AG20443 (cell line): ENCODE measurements around the gene NFIA.

Source experiments
- DNase-seq: peaks from one replicate; pipeline ENCODE4 v3.0.0; 2012; ENCODE audit warnings: low spot score, mixed read lengths

Gene NFIA

DNA sequence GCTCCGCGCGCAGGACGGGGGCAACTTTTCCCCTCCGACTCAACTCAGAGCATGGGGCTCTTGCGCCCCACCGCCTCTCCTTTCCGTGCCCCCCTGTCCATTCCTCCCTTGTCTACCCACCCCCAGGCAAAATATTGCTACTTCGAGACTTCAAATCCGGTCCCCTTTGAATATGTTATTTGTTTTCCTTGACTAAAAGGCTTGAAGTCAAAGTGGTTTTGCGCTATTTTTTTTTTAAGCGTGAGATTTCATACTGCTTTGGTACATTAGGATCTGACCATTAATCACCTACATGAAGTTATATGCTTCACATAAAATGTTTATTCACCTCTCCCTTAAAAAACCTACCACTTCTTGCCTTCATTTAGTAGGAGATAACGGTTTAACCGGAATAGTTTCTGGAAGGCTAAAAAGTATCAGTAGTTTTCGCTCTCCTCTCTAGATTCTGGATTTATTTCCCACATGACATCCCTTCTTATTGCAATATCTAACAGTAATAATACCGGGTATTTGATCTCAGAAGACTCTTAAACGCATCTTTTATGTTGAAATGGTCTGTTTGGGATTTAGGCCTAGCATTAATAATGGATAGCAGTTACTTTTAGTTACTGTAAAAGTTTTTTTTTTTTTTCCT is 1.6 kb downstream of the NFIA start:
- DNase-seq: no peak

DNA sequence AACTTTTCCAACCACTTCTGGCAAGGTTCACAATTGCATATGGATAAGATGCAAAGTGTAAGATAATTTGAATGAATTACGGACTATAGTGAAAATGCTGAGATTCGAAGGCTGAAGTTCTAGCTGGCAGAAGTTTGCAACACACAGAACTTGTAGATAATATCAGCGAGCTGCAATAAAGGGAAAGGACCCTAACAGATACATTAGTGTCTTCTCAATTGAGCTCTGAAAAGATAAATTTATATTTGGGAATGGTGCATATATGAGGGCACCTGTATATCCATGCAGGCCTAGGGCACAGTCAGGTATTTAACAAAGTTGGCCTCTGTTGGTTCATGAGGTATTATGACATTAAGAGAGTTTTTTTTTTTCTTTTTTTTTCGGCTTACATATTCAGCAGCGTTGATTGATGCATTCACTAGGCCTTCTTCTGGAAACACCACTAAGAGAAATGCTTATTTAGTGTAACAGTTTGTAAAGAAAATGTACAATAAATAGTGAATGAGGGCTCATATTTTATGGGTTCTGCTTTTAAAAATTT is 2.2 kb downstream of the NFIA start:
- DNase-seq: no peak

DNA sequence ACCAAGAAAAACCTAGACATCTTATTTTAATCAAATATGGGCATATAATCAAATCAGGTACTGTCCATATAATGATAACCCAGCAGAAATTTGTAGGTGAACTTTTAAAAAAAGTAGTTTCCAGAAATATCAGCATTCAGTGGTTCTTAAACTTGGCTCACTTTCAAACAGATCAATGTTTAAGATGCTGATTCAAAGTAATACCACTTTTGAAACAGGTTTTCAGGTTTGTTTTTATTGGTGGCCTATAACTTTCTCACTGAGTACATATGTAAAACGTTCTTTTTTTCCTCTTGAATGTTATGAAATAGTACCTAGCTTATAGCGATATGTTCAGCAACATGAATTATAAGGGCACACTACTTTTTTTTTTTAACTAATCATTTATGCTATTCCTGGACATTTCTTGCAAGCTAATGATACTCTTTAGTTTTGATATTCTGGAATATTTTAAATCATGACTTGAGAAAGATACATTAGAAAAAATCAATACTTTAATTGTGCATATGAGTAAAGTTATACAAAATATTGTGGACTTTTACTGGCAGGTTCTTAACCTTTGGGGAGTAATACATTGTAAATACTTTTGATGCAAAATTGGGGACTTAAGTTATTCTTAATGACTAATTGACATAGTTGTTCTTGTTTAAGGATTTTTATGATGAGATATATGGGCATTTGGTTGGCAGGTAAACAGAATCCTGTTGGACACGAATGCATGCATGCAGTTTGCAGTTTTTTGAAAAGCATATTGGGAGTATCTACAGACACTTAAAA is 3.0 kb downstream of the NFIA start:
- DNase-seq: no peak

DNA sequence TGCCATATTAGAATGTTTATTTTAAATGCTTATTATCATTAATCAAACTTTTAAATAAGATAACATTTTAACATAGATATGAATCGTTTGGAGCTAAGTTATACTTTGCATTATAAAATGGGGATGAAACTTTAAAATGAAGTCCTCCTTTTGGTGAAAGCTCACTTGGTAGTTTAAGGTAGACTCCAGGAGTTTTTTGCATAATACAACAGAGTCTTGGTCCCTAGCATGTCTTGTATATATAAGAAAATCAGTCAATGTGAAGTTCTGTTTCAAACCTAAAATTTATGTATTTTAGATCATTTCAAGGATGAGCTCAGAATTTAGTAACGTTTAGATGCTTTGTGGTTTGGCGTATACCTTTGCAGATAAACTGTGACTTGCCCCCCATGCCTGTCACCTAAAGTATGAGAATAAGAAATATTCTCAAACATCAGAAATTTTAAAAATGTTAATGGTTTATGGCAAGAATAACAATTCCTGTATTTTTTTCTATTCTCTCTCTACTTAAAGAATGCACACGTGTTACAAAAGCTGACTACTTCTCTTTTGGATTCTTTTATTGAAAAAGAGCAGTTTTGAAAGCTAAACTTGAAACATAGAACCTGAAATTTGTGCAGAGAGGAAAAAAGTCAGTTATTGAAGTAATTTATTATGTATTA is 3.8 kb downstream of the NFIA start:
- no peak for DNase-seq

DNA sequence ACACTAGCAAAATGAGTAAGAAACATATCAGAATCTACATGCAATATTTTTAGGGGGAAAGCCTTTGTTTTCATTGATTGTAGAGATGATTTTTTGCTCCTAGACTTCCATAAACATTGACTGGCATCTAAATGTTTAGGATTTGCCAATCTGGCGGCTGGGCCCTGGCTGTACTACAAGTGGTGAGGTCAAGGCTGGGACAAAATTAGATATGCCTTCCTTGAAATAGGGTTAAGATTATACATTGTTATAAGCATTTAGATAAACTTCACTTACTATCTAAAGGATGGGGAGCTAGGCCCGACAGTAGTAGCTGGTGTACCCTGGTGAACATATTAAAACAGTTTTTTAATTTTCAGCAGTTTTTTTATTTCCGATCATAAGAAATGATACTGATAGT is 5.2 kb downstream of the NFIA start:
- no peak for DNase-seq

DNA sequence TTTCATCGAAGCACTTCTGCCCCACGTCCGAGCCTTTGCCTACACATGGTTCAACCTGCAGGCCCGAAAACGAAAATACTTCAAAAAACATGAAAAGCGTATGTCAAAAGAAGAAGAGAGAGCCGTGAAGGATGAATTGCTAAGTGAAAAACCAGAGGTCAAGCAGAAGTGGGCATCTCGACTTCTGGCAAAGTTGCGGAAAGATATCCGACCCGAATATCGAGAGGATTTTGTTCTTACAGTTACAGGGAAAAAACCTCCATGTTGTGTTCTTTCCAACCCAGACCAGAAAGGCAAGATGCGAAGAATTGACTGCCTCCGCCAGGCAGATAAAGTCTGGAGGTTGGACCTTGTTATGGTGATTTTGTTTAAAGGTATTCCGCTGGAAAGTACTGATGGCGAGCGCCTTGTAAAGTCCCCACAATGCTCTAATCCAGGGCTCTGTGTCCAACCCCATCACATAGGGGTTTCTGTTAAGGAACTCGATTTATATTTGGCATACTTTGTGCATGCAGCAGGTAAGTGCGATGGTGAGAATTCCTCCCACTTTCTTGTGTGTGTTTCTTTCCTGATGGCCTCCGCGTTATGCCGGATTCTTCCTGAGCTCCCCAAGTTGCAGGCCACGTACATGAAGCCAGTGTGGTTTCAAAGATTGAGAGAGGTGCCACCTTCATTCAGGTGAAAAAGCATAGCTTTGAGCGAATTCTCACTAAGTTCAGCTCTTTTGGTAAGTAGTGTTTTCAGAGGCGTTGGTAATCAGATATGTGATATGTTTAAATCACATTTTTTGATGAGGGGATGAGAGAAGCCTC is 6.0 kb downstream of the NFIA start:
- no peak for DNase-seq

DNA sequence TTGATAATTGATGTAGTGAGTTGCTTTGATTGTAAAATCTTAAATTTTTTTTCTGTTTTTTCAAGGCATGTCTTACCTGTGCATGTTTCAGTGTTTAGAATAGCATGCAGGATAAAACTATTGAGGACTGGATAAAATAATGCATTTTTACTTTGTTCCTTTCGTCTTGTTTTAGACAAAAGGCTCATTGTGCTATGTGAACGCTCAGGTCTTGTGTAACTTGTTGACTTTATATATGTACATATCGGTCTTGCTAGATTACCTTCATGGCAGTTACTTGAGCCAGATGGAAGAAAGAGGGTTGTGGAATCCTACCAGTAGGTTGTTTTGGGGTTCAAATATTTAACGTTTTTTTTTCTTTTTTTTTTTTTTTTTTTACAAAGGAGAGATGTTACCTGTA is 7.0 kb downstream of the NFIA start:
- no peak for DNase-seq

DNA sequence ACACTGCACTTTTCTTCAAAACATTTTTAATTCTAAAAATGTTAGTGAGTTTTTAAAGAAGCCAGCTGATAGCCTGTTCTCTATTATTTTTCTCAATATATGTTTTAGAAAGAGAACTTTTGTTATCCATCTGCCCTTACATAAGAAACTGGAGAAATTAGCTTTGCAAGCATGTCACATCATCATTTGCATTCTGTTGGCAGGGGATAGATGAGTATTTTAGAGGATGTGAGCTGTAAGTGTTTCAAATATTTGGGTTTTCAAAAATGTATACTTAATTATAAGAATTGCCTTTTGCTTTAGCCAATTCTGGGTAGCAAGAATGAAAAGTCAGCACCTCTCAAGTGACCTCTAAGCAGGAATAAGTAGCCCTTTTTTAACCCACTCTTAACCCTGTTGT is 7.4 kb downstream of the NFIA start:
- DNase-seq: no peak

DNA sequence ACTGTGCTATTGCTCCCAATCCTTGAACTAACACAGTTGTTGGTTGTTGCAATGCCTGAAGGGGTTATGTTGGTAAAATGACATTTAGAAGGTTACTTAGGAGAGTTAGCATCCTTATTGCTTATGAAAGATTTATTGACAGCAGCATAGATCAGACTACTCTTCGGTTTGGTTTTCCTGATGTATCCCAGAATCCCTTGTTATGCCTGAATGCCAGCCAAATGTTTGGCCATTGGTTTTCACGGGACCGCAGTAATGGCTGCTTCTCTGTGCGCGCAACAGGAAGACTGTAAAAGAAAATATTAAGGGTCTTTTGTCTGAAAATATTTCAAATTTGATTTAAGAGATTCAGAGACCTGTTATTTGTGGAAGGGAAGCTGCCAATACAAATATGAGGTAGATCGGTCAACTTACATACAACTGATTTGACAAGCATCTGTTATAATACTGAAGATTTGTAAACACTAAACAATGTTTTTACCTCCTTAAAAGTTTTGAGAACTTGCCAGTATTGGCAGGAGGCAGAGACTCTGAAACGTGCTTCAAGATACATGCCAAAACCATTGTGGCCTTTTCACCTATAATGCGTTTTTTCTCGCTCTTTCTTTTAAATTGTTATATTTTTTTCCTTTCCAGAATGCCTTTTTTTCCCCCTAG is 8.3 kb downstream of the NFIA start:
- no peak for DNase-seq

DNA sequence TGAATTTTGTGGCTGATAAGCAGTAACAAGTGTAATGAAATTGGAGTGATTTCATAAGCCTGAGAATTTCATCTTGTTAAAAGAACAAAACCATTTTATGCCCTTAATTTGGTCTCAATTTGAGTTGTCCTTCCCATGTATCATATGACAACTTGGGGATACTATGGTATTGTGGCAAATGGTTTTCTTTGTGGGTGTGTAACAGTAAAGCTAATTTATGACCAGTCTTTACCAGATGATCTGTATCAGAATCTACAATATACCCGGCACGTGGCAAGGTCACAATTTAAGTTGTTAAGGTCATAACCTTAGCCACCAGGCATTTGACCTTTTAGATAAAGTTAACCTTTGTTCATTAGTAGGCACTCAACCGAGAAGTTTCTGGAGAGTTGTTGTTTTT is 9.1 kb downstream of the NFIA start:
- no peak for DNase-seq

DNA sequence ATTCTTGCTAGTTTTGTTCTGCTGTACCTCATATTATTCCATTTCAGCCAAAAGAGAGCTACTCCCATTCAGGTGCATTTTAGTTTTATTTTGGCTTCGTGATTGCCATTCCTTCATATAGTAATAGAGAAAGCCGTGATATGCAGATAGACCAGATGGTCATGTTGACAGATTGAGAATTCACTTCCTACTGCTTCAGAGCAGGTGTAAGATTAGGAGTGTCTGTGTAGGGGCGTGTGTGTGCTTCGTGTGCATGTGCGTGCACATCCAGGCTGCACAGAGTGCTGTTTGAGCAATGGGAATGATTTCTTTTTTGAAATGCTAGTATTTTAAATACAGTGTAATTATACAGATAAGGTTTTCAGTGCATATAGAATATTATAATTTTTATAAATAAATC is 10.3 kb downstream of the NFIA start:
- DNase-seq: no peak

DNA sequence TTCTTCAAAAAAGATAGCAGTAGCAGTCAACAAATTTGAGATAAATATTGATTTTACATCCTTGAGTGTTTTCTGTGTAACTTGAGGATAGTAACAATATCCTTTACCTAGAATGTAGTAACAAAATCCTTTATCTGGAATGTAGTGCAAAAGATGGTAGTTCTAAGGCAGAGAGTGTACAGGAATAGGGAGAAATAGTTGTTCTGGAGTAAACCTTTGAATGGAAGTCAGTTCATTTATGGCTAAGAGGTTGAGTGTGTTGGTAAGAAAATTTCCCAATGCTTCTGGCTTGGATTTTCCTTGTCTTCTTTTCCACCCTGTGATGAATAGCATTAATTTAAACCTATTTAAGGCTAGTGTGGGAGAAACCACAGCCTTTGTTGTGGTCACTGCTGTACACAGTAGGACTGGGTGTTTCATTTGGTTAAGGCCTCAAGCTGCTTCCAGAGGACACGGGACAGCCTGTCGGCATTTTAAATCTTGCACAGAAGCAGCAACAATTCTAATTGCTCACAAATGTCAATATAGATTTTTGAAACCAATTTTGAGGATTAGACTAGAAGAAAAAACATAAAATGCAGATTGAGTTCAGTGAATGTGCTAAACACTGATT is 11.3 kb downstream of the NFIA start:
- no peak for DNase-seq

DNA sequence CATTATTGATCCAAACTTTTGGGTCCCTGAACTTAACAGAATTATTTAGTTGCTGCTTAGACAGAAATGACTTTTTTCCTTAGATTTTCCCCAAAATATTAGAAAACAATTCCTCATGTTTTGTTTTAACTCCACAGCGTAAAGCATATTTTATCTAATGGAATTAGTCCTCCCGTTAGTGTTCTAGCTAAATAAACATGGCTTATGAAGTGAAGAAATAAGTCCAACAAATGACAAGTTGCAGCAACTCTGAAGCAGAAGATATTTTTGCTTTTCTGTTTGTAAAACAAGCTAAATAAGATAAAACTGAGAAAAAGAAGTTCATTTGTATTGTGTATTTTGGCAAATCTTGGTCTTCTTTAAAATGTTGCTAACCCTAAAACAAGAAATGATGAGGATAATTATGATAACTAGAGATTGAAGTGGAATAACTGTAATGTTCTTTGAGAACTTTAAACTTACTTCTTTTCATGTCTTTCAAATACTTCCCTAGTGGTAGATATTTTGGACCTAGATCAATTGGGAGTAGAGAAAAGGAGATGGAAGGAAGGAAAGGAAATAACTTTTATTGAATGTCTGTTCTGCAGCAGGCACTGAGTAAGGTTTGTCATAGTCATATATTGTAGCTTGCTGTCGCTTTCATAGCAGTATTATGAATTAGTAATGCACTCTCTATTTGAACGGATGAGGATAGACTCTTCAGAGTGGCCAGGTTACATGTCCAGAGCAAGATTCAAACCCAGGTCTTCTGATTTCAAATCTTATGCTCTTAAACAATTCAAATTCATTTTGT is 12.5 kb downstream of the NFIA start:
- no peak for DNase-seq

DNA sequence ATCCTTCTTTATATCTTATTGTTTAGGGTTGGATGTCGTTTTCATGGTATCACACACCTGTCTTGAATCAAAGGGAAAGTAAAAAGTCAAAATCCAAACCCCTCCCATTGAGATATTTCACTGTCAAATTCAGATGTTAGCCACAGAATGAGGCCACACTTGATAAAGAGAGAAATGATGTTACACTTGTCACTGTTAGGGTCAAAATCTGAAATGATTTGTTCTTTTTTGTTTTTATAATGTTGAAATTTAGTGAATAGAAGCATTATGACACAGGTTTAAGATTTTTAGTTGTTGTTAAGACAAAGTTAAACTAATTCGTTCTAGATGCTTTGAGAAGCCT is 13.1 kb downstream of the NFIA start:
- DNase-seq: no peak

DNA sequence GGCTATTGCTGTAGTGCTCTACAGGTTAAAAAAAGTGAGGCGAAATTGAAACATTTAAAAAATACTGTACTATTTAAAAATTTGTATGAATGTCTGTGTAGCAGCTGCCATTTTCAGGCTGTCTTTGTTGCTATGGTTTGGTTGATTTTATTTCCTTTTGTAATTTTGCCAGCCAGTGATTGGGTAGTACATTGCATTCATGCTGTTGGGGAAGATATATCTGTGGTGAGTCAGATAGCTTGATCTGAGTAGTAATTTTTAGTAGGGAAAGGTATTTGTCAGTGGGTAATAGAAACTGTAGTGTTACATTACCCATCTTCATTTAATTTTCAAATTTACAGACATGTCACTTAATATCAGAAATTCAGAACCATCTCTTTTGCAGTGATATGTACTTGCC is 15.0 kb downstream of the NFIA start:
- DNase-seq: peak; percentile 55

DNA sequence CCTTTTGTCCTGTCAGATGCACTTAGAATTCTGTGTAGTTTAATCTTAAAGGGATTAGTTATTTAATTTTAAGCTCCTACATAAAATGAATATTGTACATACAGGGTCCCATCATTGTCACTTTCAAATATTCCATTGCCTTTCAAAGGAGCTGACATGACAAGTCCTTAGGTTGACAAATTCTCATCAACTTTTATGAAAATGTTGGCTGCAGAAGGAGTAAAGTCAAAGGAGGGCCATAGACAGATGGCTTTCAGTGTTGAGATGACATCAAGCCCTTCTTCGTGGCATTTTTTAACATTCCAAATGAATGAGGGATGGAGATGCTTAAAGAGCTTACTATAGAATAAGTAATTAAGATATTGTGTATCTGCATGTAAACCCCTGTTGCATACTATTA is 15.4 kb downstream of the NFIA start:
- DNase-seq: no peak

DNA sequence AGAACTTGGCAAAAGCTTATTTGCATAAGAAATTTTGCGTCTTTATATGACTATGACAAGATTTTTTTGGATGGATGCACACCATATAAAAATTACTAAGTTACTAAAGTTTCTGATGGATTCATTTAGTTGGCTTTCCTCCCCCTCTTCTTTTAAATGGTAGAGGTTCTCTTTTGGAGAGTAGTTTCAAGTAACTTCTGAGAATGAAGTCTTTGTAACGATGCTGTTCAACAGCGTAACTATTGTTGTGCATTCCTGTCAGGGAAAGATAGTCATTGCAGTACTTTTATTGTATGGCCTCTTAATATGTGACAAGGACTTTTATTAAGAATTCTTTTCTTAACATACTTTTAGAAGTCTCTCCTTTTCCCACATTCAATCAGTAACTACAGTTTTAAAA is 16.0 kb downstream of the NFIA start:
- DNase-seq: no peak

DNA sequence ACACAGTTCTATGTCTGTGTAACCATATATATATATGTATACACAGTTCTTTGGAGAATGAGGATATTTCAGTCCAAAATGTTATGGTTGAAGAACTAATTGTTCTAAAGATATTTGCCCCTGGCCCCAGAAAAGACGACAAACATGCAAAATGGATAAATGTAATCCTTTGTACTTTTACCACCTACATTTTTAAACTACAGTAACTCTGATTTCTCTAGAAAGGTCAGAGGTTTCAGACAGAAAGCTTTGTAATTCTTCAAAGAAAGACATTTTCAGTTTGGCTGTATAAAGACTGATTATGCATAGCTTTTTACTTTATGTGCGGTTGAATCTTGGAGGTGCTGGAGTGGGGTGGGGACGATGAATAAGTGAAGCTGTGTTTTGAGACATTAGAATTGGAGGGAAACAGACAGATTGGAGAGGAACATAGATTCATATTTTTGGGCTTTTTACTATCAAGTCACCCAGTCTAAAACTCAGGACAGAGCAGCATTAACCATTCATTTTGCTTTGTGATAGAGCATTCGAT is 16.6 kb downstream of the NFIA start:
- DNase-seq: no peak

DNA sequence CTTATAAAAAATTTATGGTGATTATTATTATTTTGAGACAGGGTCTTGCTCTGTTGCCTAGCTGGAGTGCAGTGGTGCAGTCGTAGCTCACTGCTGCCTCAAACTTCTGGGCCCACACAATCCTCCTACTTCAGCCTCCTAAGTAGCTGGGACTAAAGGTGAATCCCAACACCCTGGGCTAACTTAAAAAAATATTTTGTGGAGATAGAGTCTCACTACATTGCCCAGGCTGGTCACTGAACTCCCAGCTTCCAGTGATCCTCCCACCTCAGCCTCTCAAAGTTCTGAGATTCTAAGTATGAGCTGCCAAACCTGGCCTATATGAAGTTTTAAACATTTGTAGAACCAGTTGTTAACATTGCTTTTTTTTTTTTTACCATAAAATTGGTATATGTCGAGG is 18.2 kb downstream of the NFIA start:
- DNase-seq: no peak

DNA sequence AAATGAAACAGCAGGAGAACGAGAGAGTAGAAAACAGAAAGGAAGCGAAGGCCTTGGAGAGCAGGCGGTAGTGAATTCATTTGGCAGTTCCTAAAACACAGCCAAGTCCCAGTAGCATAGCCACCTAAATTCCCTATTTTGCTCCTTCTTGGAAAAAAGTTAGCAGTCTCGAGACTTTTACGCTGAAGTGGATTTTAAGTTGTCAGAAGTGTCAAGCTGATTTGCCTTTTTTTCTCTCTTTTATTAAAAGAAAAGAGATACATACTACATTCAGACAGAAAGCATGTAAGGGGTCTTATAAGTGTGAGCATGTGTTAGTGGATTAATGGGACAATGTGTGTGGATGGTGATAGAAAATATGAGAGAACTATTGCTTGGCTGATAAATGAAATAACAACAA is 19.2 kb downstream of the NFIA start:
- DNase-seq: peak; percentile 22
